NCI-H446 treated with DMSO at 0.1 percent for 48 hours (cell line): ENCODE results near the gene MTSS2.
"Not testable (repeated sequence)": the region's sequence is repeated elsewhere in the genome, so short reads cannot be mapped to it uniquely, and the experiment has no call there.

Experiments
- DNase-seq: peaks from one replicate; lab custom pipeline; 2025; lab: John Stamatoyannopoulos, UW

The MTSS2 gene

DNA sequence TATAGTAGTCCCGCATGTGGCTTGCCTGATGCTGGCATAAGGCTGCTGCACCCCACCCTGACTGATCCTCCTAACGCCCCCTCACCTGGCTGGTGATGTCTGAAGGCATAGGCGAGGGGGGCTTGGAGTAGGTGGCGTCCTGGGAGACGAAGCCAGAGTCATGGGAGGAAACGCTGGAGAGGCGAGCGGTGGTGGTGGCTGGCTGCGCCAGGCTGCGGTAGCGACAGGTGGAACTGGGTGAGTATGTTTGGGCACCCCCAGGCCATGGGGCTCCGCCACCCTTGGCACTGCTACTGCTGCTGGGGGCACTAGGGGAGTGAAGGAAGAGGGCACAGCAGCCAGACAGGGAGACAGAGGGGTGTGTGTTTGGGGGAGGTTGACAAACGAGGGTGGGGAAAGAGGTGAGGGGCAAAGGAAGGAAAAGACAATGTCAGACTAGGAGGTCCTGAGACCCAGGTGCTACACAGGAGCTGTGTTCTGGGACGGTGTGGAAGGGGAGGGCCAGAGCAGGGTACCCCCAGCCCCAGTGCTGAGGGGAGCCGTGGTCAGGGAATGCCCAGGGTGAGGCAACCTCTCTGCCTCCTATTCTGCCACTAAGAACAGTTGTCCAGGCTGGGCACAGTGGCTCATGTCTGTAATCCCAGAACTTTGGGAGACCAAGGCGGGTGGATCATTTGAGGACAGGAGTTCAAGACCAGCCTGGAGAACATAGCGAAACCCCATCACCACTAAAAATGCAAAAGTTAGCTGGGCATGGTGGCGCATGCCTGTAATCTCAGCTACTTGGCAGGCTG is 11.4 kb downstream of the MTSS2 start:
- no peak for DNase-seq

DNA sequence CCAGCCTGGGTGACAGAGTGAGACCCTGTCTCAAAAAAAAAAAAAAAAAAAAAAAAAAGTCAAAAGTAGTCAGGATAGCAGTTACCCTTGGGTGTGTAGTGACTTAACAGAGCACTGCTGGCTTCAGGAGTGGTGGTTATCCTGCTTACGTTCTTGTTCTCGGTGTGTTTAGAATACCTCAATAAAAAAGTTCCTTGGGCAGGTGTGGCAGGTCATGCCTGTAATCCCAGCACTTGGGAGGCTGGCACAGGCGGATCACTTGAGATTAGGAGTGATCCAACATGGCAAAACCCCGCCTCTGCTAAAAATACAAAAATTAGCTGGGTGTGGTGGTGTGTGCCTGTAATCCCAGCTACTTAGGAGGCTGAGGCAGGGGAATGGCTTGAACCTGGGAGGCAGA is 14.9 kb downstream of the MTSS2 start:
- not testable (repeated sequence) for DNase-seq

DNA sequence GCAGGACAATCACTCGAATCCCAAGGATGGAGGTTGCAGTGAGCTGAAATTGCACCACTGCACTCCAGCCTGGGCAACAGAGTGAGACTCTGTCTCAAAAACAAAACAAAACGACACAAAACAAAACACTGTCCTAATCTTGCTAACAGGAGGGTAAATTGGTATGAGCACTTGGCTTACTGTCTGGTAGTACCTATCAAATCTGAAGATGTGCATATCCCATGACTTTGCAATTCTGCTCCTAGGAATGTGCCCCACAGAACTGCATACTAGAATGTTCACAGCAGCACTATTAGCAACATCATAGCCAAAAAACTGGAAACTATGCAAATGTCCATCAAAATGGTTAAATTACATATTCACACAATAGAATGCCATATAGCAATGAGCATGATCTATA is 15.7 kb downstream of the MTSS2 start:
- no peak for DNase-seq

- DNase-seq, result no peak
Observed at GRCh38 chr16:70665806-70666735, 19.8 kb downstream of the MTSS2 start.

DNA sequence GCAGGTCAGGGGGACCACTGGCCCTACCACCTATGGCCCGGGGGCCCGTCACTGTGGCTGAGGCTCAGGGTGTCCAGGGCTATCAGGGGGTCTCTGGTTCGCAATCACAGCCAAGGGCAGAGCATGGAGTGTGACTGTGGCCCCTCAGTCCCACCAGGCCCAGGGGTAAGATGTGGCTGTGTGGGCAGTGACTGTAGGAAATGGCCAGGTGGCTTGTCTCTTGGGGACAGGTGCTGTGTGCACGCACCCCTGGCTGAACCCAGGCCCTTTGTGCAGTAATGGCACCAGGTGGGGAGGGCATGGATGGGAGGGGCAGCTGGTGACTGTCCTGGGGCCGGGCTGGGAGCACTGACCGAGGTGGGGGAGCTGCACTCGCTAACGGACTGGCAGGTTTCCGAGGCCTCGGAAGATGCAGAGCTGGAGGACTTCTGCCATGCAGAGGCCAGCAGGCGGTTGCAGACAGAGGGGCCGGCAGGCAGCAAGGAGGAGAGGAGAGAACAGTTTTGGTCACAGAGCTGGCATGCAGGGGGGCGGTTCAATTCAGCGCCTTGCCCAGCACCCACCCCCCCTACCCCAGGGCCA is 20.6 kb downstream of the MTSS2 start:
- no peak for DNase-seq

- DNase-seq, result no peak
Observed at GRCh38 chr16:70664325-70665112, 21.3 kb downstream of the MTSS2 start.

DNA sequence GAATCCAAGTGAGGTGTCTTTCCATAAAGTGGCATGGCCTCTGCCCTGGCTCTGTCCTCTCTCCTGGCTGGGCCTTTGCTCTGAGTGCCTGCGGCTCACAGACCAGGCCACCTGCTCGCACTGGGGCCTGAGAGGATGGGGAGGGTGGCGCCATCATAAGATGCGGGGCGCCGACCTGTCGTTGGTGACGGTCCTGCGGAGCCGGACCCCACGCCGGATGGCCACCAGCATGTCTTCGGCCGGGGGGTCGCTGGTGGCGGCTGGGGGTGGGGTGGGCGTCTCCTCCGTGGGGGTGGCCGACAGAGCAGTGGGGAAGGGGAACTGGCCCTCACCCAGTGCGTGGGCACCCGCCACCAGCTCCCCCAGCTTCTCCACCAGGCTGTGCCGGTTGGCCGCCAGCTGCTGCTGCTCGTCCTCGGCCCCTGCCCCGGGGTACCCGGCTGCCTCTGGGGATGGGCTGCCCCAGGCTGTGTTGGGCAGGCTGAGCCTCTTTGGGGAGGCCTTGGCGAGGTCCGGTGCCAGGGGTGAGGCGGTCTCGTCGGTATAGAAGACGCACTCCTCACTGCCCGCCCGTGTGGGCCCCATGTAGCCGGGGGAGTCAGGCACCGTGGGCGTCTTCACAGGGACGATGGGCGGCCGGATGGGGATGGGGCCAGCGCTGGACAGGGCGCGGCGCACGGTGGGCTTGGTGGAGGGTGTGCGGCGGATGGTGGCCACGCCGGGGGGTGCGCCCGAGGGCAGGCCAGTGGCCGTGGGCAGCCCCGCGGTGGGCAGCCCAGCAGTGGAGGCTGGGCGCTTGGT is 22.1 kb downstream of the MTSS2 start:
- no peak for DNase-seq

- no peak for DNase-seq
Observed at GRCh38 chr16:70662991-70663523, 22.8 kb downstream of the MTSS2 start.

- no peak for DNase-seq
Observed at GRCh38 chr16:70661918-70662641, 23.8 kb downstream of the MTSS2 start.

DNA sequence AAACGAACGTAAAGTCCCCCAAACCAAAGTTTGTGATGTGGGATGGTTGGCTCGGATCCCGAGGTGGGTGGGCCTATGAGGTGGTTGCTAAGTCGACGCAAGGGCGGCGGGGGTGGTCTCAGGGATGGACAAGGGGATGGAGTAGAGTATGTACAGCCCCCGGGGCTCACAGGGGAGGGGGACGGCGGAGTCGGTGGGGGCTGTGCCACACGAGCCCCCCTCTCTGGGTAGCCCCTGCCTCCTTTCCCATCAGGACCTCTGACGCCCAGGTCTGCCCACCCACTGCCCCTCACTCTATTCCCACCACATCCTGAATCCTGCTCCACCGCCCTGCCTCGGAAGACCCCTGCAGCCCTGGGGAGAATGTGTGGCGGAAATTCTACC is 24.3 kb downstream of the MTSS2 start:
- DNase-seq, result no peak

- no peak for DNase-seq
Observed at GRCh38 chr16:70660672-70661350, 25.0 kb downstream of the MTSS2 start.

GRCh38 chr16:70659953-70660671 is 25.7 kb downstream of the MTSS2 start:
- DNase-seq, result no peak

- no peak for DNase-seq
Observed at GRCh38 chr16:70659546-70659945, 26.3 kb downstream of the MTSS2 start.

- no peak for DNase-seq
Observed at GRCh38 chr16:70658921-70659320, 26.9 kb downstream of the MTSS2 start.

DNA sequence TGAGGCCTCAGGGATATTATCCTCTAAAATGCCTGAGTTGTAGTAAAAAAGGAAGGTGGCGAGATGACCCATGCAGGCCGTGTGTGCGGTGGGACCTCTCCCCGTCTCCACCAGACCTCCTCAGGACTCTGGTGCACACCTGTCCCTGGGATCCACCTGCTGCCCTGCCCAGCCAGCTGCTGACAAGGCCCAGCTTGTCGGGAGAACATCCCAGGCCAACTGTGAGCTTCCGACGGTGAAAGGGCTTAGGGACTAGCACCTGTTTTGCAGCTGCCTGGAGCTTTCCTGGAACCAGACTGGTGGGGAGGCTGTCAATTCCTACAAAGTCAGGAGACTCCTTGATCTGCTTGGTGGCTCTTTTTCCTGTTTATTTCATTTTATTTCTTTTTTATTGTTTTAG is 27.9 kb downstream of the MTSS2 start:
- DNase-seq, result no peak

GRCh38 chr16:70656712-70657263 is 29.1 kb downstream of the MTSS2 start:
- no peak for DNase-seq

DNA sequence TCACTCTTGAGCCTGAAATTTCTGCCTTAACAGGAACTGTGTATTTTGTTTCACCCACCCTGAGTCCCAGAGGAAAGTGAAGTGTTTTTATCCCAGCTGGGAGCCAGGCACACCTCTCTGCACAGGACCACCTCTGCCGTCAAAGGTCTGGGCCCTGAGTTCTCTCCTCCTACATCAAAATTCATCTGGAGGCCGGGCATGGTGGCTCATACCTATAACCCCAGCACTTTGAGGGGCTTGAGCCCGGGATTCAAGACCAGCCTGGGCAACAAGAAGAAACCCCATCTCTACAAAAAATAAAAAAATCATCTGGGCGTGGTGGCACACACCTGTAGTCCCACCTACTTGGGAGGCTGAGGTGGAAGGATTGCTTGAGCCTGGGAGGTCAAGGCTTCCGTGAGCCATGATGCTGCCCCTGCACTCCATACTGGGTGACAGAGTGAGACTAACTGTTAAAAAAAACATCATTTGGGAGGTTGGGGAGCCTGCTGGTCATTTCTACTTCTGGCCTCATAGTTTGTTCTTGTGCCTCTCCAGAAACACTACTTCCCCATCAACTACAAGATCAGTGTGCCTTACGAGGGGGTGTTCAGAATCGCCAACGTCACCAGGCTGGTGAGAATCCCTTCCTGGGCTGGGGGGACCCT is 29.7 kb downstream of the MTSS2 start:
- no peak for DNase-seq
